CD4-positive, alpha-beta T cell treated with Interleukin-6 for 4 hours (primary cell): ENCODE results near the gene GALNT2.

ENCODE experiments used
- DNase-seq: peaks from one replicate; pipeline ENCODE4 v3.0.0-alpha.2; 2020; ENCODE audit warnings: mixed read lengths

Gene GALNT2

GRCh38 chr1:230310381-230311163, 243.5 kb downstream of the GALNT2 start:
- peak; percentile 74 for DNase-seq

GRCh38 chr1:230312676-230313075, 245.6 kb downstream of the GALNT2 start:
- DNase-seq = no peak

DNA sequence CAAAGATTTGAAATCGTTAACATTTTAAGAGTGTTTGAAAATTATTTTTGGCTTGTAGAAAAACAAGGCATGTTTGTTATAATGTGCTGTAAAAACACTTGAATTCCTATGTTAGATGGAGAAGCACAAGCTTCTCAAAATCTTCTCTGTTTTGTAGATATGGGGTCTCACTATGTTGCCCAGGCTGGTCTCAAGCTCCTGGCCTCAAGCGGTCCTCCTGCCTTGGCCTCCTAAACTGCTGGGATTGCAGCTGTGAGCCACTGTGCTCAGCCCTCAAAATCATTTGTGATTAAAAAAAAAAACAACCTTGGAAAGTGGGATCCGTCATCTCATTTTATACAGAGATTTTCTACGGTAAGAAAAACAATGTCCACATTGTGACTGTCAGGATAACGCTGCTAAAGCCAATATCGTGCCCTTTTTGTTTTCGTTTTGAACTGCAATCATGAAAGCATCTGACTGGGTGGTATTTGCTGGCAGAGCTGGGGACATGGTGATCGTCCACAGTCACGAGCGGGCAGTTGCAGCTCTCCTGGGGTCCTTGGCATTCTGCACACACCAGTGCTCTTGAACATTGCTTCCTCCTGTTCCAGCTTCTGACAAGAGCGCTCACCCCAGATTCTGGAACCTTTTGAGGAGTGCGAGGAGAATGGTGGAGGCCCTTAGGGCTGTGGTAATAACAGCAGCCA, 246.6 kb downstream of the GALNT2 start:
- DNase-seq = no peak

DNA sequence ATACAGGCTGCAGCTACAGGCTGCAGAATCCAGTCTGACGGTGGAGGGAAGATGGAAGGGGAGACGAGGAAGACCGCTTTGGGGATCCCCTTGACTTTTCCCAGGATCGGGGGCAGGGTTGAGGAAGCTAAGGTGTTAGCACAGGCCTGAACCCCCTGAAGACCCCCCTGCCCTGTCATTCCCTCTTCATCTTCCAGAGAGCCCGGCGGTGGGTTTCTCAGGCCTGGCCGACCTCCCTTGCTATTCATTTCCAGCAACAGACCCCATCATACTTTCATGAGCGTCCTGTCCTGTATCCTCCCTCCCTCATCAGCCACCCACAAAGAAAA, 247.1 kb downstream of the GALNT2 start:
- DNase-seq = no peak

DNA sequence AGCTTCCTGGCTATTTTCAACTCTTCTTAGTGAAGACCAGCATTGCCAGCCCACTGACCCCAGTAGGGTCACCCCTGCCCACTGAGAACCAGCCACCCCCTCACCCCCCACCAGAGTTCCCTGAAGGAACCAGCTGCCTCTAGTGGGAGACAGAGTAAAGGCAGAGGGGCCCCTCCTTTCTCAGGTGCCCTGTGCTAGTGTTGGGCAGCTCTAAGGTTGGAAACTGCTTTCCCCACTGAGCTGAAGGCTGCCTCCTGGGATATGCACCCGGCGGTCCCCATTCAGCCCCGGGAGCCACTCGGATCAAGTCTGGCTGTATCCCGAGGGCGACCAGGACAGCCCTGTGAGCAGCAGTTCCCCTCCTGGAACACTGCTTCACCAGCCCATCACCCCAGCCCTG, 248.1 kb downstream of the GALNT2 start:
- no peak for DNase-seq

DNA sequence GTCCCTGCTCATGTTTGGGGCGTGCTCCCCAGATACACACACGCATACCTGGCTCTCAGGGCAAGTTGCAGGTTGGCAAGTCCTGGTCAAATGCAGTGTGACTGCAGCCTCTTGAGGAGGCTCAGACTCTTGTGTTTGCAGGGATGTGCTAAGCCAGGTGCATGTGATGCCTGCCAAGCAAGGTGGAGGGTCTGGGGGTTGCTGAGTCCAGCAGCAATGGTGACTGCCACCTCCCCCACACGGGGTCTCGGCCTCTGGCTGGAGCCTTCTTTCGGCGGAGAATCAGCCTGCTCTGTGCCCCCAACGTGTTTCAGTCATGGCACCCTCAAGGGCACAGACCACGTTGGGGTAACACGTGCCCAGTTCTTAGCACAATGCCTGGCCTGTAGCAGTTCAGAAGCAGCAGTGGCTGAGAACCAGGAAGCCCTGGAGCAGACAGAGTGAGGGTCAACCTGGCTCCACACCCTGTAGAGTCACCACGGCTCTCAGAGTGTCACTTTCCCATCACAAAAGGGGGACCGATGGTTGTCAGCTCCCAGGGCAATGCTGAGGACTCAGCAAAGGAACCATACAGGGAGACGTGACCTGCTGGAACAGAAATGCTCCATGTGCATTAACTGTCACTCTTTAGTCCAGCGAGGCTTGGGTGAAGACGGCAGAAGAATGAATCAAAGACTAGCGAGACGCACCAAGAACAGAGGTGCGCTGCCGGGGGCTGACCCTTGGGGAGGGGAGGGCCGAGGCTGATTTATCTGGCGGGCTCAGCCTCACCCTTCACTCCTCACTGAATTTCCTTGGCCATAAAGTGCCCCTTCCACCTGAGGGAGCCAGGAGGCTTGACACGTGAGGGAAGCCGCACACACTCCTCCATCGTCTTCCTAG, 250.1 kb downstream of the GALNT2 start:
- DNase-seq = no peak

DNA sequence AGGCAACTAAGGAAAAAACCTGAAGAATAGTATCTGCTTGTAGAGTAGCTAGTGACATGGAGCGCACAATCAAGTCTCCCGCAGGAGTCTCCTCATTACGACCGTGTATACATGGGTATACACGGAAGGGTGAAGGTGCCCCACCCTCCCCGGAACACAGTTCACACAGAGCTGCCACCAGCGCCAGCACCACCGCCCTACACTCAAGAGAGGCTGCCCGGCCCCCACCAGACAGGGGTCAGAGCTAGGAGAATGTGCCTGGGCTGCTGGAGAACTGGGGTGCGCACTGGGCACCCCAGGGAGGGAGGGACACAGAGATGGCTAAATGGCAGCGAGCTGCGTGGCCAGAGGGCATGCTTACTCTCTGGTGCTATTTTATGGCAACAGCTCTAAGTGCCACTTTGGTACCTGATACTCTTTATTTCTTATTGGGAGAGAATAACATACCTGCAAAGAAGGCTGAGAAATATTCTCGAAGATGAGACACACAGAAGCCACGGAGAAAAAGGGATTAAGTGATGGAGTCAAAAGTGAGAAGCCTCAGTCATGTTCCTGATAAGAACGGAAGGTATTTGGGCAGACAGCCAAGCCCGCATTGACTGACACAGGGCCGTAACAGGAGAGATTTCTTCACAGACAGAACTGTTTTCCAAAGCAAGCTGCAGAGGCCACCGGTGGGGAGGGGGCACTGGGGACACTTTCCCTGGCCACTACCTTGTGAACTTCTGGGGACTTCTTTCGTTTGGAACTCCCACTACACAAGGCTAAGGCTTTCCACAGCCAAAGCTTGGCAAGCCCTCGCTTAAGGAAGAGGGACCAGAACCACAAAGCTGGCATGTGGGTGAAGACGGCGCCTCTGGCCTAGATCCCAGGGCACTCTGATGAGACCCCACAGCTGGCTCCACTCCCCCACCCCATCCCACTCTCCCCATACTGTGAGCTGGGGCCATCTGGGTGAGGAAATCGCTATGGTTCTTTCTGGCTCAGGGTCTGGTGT, 251.1 kb downstream of the GALNT2 start:
- DNase-seq = no peak

DNA sequence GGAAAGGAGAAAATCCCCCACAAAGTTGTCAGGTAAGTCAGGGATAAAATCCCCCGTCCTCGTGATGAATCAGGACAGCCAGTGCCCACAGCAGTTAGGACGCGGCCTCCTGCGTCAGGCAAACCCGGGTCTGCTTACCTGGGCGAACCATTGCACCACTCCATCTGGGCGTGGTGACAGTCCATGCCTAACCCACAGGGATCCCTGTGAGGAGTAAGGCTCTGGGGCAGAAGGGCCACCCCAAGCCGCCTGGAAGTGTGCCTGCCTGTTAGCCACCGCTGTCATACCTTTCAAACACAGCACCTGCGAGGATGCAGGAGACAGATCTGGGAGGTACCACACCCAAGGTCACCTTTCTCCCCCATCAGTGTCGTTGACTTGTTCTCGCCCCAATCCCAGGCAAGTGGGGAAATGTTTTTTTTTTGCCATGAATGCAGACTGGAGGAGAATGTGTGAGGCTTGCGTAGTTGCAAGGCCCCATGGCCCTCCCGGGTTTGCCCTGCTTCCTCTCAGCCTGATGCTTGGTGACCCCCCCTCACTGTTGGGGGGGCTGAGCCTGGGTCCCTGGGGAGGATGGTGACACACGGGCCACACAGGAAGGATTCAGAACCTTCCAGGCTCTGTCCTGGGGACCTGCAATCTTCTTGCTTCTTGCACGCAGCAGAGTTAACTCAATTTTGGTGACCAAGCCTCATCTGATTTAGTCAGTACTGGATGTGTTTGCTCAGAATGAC, 252.1 kb downstream of the GALNT2 start:
- DNase-seq = no peak

GRCh38 chr1:230320804-230321203, 253.8 kb downstream of the GALNT2 start:
- DNase-seq = no peak

DNA sequence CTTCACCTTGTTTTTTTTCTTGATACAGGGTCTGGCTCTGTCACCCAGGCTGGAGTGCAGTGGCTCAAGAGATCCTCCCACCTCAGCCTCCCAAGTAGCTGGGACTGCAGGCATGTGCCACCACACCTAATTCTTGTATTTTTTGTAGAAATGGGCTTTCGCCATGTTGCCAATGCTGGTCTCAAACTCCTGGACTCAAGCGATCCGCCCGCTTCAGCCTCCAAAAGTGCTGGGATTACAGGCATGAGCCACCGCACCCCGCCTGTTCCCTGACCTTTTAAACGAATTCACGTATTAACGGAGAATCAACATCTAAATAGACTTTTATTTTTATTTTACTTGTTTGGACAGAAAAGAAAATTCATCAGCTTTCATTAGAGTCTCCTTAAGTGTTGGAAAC, 254.3 kb downstream of the GALNT2 start:
- DNase-seq = no peak

GRCh38 chr1:230321741-230322420, 254.8 kb downstream of the GALNT2 start:
- DNase-seq = no peak

DNA sequence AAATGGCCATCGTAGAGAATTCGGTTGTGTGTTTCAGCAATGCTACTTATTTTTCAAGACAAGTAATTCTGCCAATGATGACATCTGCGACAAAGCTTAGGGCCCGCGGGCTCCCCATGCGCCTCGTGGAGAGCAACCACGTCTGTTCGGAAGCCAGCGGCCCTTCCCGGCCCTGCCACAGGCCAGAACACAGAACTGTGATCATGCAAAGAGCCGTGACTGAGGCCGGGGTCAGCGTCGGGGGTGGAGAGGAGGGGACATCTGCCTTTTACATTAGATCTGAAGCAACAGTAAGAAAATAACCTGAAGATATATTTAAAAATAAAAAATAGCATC, 255.4 kb downstream of the GALNT2 start:
- no peak for DNase-seq

DNA sequence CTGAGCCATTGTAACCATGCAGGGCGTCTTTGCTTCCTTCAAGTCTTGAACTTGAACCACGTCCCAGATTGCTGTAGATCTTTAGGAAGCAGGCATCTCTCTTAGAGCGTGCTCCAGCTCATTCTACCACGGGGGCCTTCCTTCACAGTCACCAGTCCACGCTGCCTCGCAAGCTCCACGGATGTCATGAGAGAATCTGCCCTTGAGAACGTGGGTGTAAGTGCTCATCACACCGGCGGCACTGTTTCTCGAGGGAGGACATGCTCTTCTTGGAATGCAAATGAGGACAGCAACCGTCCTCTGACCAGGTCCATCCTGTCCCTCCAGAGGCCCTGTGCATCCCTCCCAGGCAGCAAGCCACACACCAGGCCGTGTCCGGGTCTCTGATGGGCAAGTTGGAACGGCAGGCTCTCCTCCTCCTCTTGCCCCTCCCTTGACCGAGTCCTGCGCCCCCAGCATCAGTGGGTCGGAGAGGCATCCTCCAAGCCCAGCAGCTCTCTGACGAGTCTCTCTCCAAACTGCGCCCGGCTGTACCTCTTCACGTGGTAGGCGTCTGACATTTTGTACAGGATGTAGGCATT, 256.0 kb downstream of the GALNT2 start:
- DNase-seq = no peak

DNA sequence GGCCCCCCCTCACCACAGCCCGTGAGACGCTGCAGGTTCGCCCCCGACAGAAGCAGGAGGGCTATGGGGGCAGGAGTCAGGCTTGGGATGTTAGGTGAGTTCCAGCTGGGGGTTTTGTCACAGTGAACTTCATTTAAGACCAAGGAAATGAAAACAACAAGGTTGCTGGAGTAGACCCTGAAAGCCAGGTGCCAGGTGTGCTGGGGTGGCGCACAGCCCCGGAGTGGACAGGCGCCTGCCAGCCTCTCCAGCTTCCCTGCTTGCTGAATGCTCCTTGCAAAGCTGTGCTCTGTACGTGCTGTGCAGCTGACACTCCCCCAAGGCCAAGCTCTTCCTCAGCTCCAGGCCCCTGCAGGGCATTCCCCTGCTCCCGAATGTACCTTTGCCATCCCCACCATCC, 256.6 kb downstream of the GALNT2 start:
- DNase-seq = no peak

- no peak for DNase-seq
These were observed 260.2 kb downstream of the GALNT2 start for GRCh38 chr1:230326971-230327891.

DNA sequence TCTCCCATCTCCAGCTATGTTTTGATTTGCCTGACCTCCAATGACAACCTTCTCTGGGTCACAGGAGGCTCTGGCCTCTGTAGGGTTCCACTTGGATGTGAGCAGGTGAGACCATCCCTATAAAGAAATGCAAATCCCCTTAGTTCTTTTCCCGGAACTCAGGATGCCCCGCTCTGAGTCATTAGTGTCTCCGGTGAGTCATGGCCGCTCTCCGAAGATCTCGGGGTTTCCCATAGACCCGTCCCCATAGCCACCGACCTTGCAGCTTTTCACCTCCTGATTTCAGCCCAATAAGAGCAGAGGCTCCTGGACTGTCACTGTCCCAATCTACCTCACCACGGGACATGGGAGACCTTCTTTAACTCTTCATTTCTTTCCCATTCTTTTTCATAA, 260.9 kb downstream of the GALNT2 start:
- DNase-seq = no peak

GRCh38 chr1:230328342-230329015, 261.4 kb downstream of the GALNT2 start:
- no peak for DNase-seq

GRCh38 chr1:230330157-230330556, 263.1 kb downstream of the GALNT2 start:
- DNase-seq = no peak
